ENCODE data around the gene SFMBT1. TPM values are rescaled to one million over a fixed set of nuclear protein-coding genes. Genes with fewer than 3 reads are reported as not detected.

The SFMBT1 gene
- total and polyA plus RNA-seq, 4 donors = 4.4 to 17.8 (median 10.4) TPM

- Histone ChIP-seq H3K36me3 (ENCODE audit: control insufficient read depth in 4 of 4, insufficient read depth in 3 of 4, low read depth in 1 of 4, low read length in 3 of 4) (no peaks in the 10 kb centered on the region), H3K9me3 (ENCODE audit: control insufficient read depth in 4 of 4, low read length in 3 of 4) (no peaks in the 10 kb centered on the region), H3K9ac (ENCODE audit: low read depth in 1 of 2, low read length in 2 of 2) (no peak overlapping the region), H3K27ac (ENCODE audit: low read depth in 1 of 2, low read length in 2 of 2) (no peak overlapping the region), H3K4me3 (ENCODE audit: low read depth in 1 of 3, low read length in 3 of 3) (no peak overlapping the region), H3K4me1 (ENCODE audit: control insufficient read depth in 4 of 4, insufficient read depth in 4 of 4, low read length in 3 of 4) (peaks cover 0 to 5% (median 3%) of the 10 kb centered on the region in 4 donors), H3K27me3 (ENCODE audit: control insufficient read depth in 4 of 4, insufficient read depth in 4 of 4, low read length in 3 of 4) (no peaks in the 10 kb centered on the region)
- no peak for DNase-seq (ENCODE audit: low spot score)
- 93% methylated on average over 6 of the region's 6 CpGs for WGBS
- no peak for TF ChIP-seq NR2F2 (IDR thresholded peaks at IDR 0.05)
- no peak for TF ChIP-seq RXRA (IDR thresholded peaks at IDR 0.05)
- no peak for TF ChIP-seq RAD21 (IDR thresholded peaks at IDR 0.05)
- no peak for TF ChIP-seq SP1 (IDR thresholded peaks at IDR 0.05)
- no peak for TF ChIP-seq YY1 (IDR thresholded peaks at IDR 0.05)
- no peak for TF ChIP-seq FOXA1 (IDR thresholded peaks at IDR 0.05)
- no peak for TF ChIP-seq ATF3 (IDR thresholded peaks at IDR 0.05)
- TF ChIP-seq MAX (IDR thresholded peaks at IDR 0.05) = no peak
- TF ChIP-seq HNF4A (conservative IDR thresholded peaks at IDR 0.05) = no peak
- TF ChIP-seq CTCF (IDR thresholded peaks at IDR 0.05; ENCODE audit: low read depth, low read length, missing input control) = no peak
Measured at GRCh38 chr3:53024315-53024714, 21.6 kb downstream of the SFMBT1 start.

- Histone ChIP-seq H3K4me3 (ENCODE audit: low read depth in 1 of 3, low read length in 3 of 3) (no peak overlapping the region), H3K27ac (ENCODE audit: low read depth in 1 of 2, low read length in 2 of 2) (no peak overlapping the region), H3K4me1 (ENCODE audit: control insufficient read depth in 4 of 4, insufficient read depth in 4 of 4, low read length in 3 of 4) (peaks cover 0 to 5% (median 3%) of the 10 kb centered on the region in 4 donors), H3K9me3 (ENCODE audit: control insufficient read depth in 4 of 4, low read length in 3 of 4) (no peaks in the 10 kb centered on the region), H3K36me3 (ENCODE audit: control insufficient read depth in 4 of 4, insufficient read depth in 3 of 4, low read depth in 1 of 4, low read length in 3 of 4) (no peaks in the 10 kb centered on the region), H3K9ac (ENCODE audit: low read depth in 1 of 2, low read length in 2 of 2) (no peak overlapping the region), H3K27me3 (ENCODE audit: control insufficient read depth in 4 of 4, insufficient read depth in 4 of 4, low read length in 3 of 4) (no peaks in the 10 kb centered on the region)
- TF ChIP-seq TAF1 (conservative IDR thresholded peaks at IDR 0.05) = no peak
- no peak for DNase-seq (ENCODE audit: low spot score)
- WGBS = 93% methylated on average over 4 of the region's 4 CpGs
Measured at GRCh38 chr3:53023072-53023823, 22.6 kb downstream of the SFMBT1 start.

- H3K36me3 ChIP-seq (ENCODE audit: control insufficient read depth in 4 of 4, insufficient read depth in 3 of 4, low read depth in 1 of 4, low read length in 3 of 4) = no peaks in the 10 kb centered on the region
- no peaks in the 10 kb centered on the region for H3K9me3 ChIP-seq (ENCODE audit: control insufficient read depth in 4 of 4, low read length in 3 of 4)
- no peak overlapping the region for H3K4me3 ChIP-seq (ENCODE audit: low read depth in 1 of 3, low read length in 3 of 3)
- H3K9ac ChIP-seq (ENCODE audit: low read depth in 1 of 2, low read length in 2 of 2) = no peak overlapping the region
- 95% methylated on average over 3 of the region's 3 CpGs for WGBS
- DNase-seq (ENCODE audit: low spot score) = no peak
- no peak overlapping the region for H3K27ac ChIP-seq (ENCODE audit: low read depth in 1 of 2, low read length in 2 of 2)
- H3K27me3 ChIP-seq (ENCODE audit: control insufficient read depth in 4 of 4, insufficient read depth in 4 of 4, low read length in 3 of 4) = no peaks in the 10 kb centered on the region
- peaks cover 0 to 2% (median under 1%) of the 10 kb centered on the region in 4 donors for H3K4me1 ChIP-seq (ENCODE audit: control insufficient read depth in 4 of 4, insufficient read depth in 4 of 4, low read length in 3 of 4)
- TF ChIP-seq RAD21 (IDR thresholded peaks at IDR 0.05) (no peak), SP1 (IDR thresholded peaks at IDR 0.05) (no peak), YY1 (IDR thresholded peaks at IDR 0.05) (no peak)
Measured at GRCh38 chr3:53022647-53023046, 23.2 kb downstream of the SFMBT1 start.

GRCh38 chr3:53016236-53016635 is 29.6 kb downstream of the SFMBT1 start:
- 97% methylated on average over 5 of the region's 5 CpGs for WGBS

More at GRCh38 chr3:53016236-53016635, 29.6 kb downstream of the SFMBT1 start:
- no peak overlapping the region for H3K4me3 ChIP-seq (ENCODE audit: low read depth in 1 of 3, low read length in 3 of 3)
- no peaks in the 10 kb centered on the region for H3K4me1 ChIP-seq (ENCODE audit: control insufficient read depth in 4 of 4, insufficient read depth in 4 of 4, low read length in 3 of 4)
- H3K27ac ChIP-seq (ENCODE audit: low read depth in 1 of 2, low read length in 2 of 2) = no peak overlapping the region
- no peaks in the 10 kb centered on the region for H3K9me3 ChIP-seq (ENCODE audit: control insufficient read depth in 4 of 4, low read length in 3 of 4)
- no peak for DNase-seq (ENCODE audit: low spot score)
- no peak for TF ChIP-seq RAD21 (IDR thresholded peaks at IDR 0.05)
- H3K36me3 ChIP-seq (ENCODE audit: control insufficient read depth in 4 of 4, insufficient read depth in 3 of 4, low read depth in 1 of 4, low read length in 3 of 4) = no peaks in the 10 kb centered on the region
- no peaks in the 10 kb centered on the region for H3K27me3 ChIP-seq (ENCODE audit: control insufficient read depth in 4 of 4, insufficient read depth in 4 of 4, low read length in 3 of 4)
- H3K9ac ChIP-seq (ENCODE audit: low read depth in 1 of 2, low read length in 2 of 2) = no peak overlapping the region

All from liver (tissue), 9 donors.